CD4-positive, alpha-beta memory T cell (primary cell): ENCODE results near the gene FBRSL1. TPM values are rescaled to one million over a fixed set of nuclear protein-coding genes. Genes with fewer than 3 reads are reported as not detected.
"Not testable (repeated sequence)": the region's sequence is repeated elsewhere in the genome, so short reads cannot be mapped to it uniquely, and the experiment has no call there.

Source experiments
- CTCF ChIA-PET: fragments of 350-600 bp; sonication (Branson Sonifier 250); formaldehyde crosslinking; loops from one replicate; lab custom pipeline; 2021; ENCODE audit warnings: inconsistent platforms; ENCODE audit not compliant: partially characterized antibody; lab: Charles Lee
- POLR2A ChIA-PET: fragments of 350-600 bp; sonication (Branson Sonifier 250); formaldehyde crosslinking; loops from one replicate; lab custom pipeline; 2021; ENCODE audit not compliant: partially characterized antibody; lab: Charles Lee
- DNase-seq, 5 donors: peaks; one replicate each; pipeline versions ENCODE4 v3.0.0 to v3.0.0-alpha.2; 2020 to 2022; ENCODE audit warnings: mixed read lengths in 1 of 5
- H3K27ac ChIP-seq: one replicate; pipeline ENCODE4 v1.7.0; 2013; ENCODE audit warnings: low read depth, low read length
- H3K27me3 ChIP-seq: 2 replicates; pipeline ENCODE4 v1.7.0; 2013; ENCODE audit warnings: mild to moderate bottlenecking, low read length, moderate library complexity; ENCODE audit not compliant: insufficient read depth
- H3K36me3 ChIP-seq: 2 replicates; pipeline ENCODE4 v1.7.0; 2013; ENCODE audit warnings: mild to moderate bottlenecking, low read length, moderate library complexity; ENCODE audit not compliant: insufficient read depth
- H3K4me1 ChIP-seq: 2 replicates; pipeline ENCODE4 v1.7.0; 2013; ENCODE audit warnings: mild to moderate bottlenecking, low read length, moderate library complexity; ENCODE audit not compliant: insufficient read depth
- H3K4me3 ChIP-seq, 2 donors: one replicate each; pipeline ENCODE4 v1.7.0; 2013; ENCODE audit warnings: low read length in 2 of 2, mild to moderate bottlenecking in 1 of 2
- H3K9me3 ChIP-seq, 2 donors: one replicate each; pipeline ENCODE4 v1.7.0; 2013; ENCODE audit warnings: low read length in 2 of 2, control low read depth in 1 of 2; ENCODE audit not compliant: control insufficient read depth in 1 of 2
- H3K27ac Mint-ChIP-seq, 7 donors: one replicate each; pipeline ENCODE4 v1.8.0; 2020 to 2021; ENCODE audit warnings: mixed read lengths in 7 of 7, mild to moderate bottlenecking in 6 of 7, inconsistent platforms in 3 of 7, moderate library complexity in 3 of 7
- H3K27me3 Mint-ChIP-seq, 2 donors: one replicate each; pipeline ENCODE4 v1.8.0; 2020 to 2021; ENCODE audit warnings: mixed read lengths in 2 of 2
- H3K36me3 Mint-ChIP-seq, 2 donors: one replicate each; pipeline ENCODE4 v1.8.0; 2020 to 2021; ENCODE audit warnings: mixed read lengths in 2 of 2, inconsistent platforms in 1 of 2, mild to moderate bottlenecking in 1 of 2
- H3K4me1 Mint-ChIP-seq, 4 donors: one replicate each; pipeline ENCODE4 v1.8.0; 2020 to 2021; ENCODE audit warnings: mixed read lengths in 4 of 4, mild to moderate bottlenecking in 1 of 4
- H3K4me3 Mint-ChIP-seq, 8 donors: one replicate each; pipeline ENCODE4 v1.8.0; 2020 to 2021; ENCODE audit warnings: mixed read lengths in 8 of 8, mild to moderate bottlenecking in 7 of 8, moderate library complexity in 6 of 8, inconsistent platforms in 3 of 8
- H3K9me3 Mint-ChIP-seq, 8 donors: one replicate each; pipeline ENCODE4 v1.8.0; 2020 to 2021; ENCODE audit warnings: mixed read lengths in 8 of 8, mild to moderate bottlenecking in 5 of 8, inconsistent platforms in 3 of 8, moderate library complexity in 1 of 8
- intact Hi-C: fragments of 100-400 bp; cut with micrococcal nuclease; formaldehyde crosslinking; loops from one replicate; pipeline ENCODE4 v1.15.1; 2023
- polyA plus RNA-seq, 2 donors: library from polyadenylated mRNA; unstranded; fragments of 300-500 nt; fragmentation: Illumina TruSeq; gene quantifications; one replicate each; pipeline ENCODE4 v1.2.3, GENCODE V29; 2021
- total RNA-seq, 2 experiments: library from RNA; stranded (reverse); gene quantifications; one replicate each; pipeline ENCODE4 v1.2.3, GENCODE V29; 2021

The FBRSL1 gene
- 100 to 1,000 TPM in 1 of 2 experiments, 10 to 100 TPM in 1; 97.3 to 101 TPM for total RNA-seq
- polyA plus RNA-seq, result 1 to 10 TPM in 1 of 2 donors, not detected in 1; 3.1 TPM

GRCh38 chr12:132489602-132490266 lies at the start of gene FBRSL1:
TSS of gene FBRSL1 (plus strand) at chr12:132490151.
- ChIA-PET POLR2A (interaction anchor here (0.7 to 4.7 kb wide), 8 partner anchors 12 to 344 kb away, joined by 3 to 70 read pairs (median 6); no protein-coding TSS in a partner anchor), CTCF (interaction anchor here (1.6 kb wide), 1 partner anchor 59 kb away, joined by 4 read pairs; no protein-coding TSS in a partner anchor)
- peak within 1 kb of the TSS; percentile 64 to 81 for H3K4me3 ChIP-seq

GRCh38 chr12:132440420-132440819 lies 49.5 kb upstream of the FBRSL1 start:
- peaks cover 23 to 52% (median 34%) of the 10 kb centered on the region in 4 donors for H3K4me1 Mint-ChIP-seq
- H3K36me3 ChIP-seq, H3K27me3 Mint-ChIP-seq, DNase-seq, H3K9me3 Mint-ChIP-seq, H3K36me3 Mint-ChIP-seq, POLR2A ChIA-PET, intact Hi-C loops, H3K27me3 ChIP-seq, H3K9me3 ChIP-seq, H3K27ac ChIP-seq, H3K4me3 ChIP-seq: not testable (repeated sequence)
- peak overlapping the region in 2 of 8 donors; percentile 13 to 51 for H3K4me3 Mint-ChIP-seq
- peaks cover 46% of the 10 kb centered on the region for H3K4me1 ChIP-seq
- CTCF ChIA-PET, result interaction anchor here (1.0 kb wide), 1 partner anchor 11 kb away, joined by 4 read pairs; no protein-coding TSS in a partner anchor
- H3K27ac Mint-ChIP-seq, result peak overlapping the region in 2 of 7 donors; percentile 68 to 70

More at GRCh38 chr12:132489602-132490266, at the start of gene FBRSL1:
- peak; percentile 89 to 92 (median 90) for DNase-seq
- Histone ChIP-seq H3K36me3 (no peaks in the 10 kb centered on the region), H3K27me3 (no peaks in the 10 kb centered on the region), H3K4me1 (peaks cover 53% of the 10 kb centered on the region), H3K27ac (peak within 1 kb of the TSS; percentile 83), H3K9me3 (no peaks in the 10 kb centered on the region)
- peaks cover 0 to 1% (median 0%) of the 10 kb centered on the region in 8 donors for H3K9me3 Mint-ChIP-seq
- H3K27me3 Mint-ChIP-seq, result no peaks in the 10 kb centered on the region
- H3K4me3 Mint-ChIP-seq, result peak within 1 kb of the TSS; percentile 86 to 97 (median 93)
- intact Hi-C loops, result loop anchor here (1.0 to 5.0 kb wide), 4 partner anchors 44 to 300 kb away; no protein-coding TSS in a partner anchor
- H3K27ac Mint-ChIP-seq, result peak within 1 kb of the TSS; percentile 92 to 98 (median 97)
- peaks cover 38 to 76% (median 53%) of the 10 kb centered on the region in 4 donors for H3K4me1 Mint-ChIP-seq
- peaks cover 0 to 15% of the 10 kb centered on the region in 2 donors for H3K36me3 Mint-ChIP-seq

GRCh38 chr12:132441871-132442863 lies 47.8 kb upstream of the FBRSL1 start:
- Histone ChIP-seq H3K4me3 (no peak overlapping the region), H3K27ac (no peak overlapping the region), H3K9me3 (no peaks in the 10 kb centered on the region), H3K4me1 (peaks cover 48% of the 10 kb centered on the region), H3K27me3 (no peaks in the 10 kb centered on the region), H3K36me3 (no peaks in the 10 kb centered on the region)
- CTCF ChIA-PET, result interaction anchor here (0.9 kb wide), 1 partner anchor 11 kb away, joined by 3 read pairs; no protein-coding TSS in a partner anchor
- intact Hi-C loops, result no loop called here
- Mint-ChIP-seq H3K27me3 (peaks cover 0 to 2% of the 10 kb centered on the region in 2 donors), H3K9me3 (peaks cover 0 to 5% (median 0%) of the 10 kb centered on the region in 8 donors), H3K4me1 (peaks cover 27 to 48% (median 37%) of the 10 kb centered on the region in 4 donors), H3K27ac (peak overlapping the region in 4 of 7 donors; percentile 37 to 68 (median 56)), H3K36me3 (peaks cover 0 to 4% of the 10 kb centered on the region in 2 donors), H3K4me3 (no peak overlapping the region)
- POLR2A ChIA-PET, result no interaction called here
- no peak for DNase-seq

GRCh38 chr12:132443091-132443490 lies 46.9 kb upstream of the FBRSL1 start:
- intact Hi-C loops, result no loop called here
- Mint-ChIP-seq H3K36me3 (peaks cover 0 to 4% of the 10 kb centered on the region in 2 donors), H3K27ac (peak overlapping the region; percentile 65 to 93 (median 83)), H3K27me3 (peaks cover 0 to 2% of the 10 kb centered on the region in 2 donors), H3K4me1 (peaks cover 23 to 41% (median 33%) of the 10 kb centered on the region in 4 donors), H3K9me3 (peaks cover 0 to 5% (median 0%) of the 10 kb centered on the region in 8 donors), H3K4me3 (peak overlapping the region in 3 of 8 donors; percentile 36 to 47 (median 45))
- Histone ChIP-seq H3K4me3 (no peak overlapping the region), H3K36me3 (no peaks in the 10 kb centered on the region), H3K27ac (no peak overlapping the region), H3K27me3 (no peaks in the 10 kb centered on the region), H3K9me3 (no peaks in the 10 kb centered on the region), H3K4me1 (peaks cover 38% of the 10 kb centered on the region)
- ChIA-PET POLR2A (interaction anchor here (1.0 to 5.2 kb wide), 3 partner anchors 15 to 47 kb away, joined by 3 to 55 read pairs (median 3); partner anchors contain the start of gene FBRSL1), CTCF (no interaction called here)
- DNase-seq, result no peak

GRCh38 chr12:132444283-132444682 lies 45.7 kb upstream of the FBRSL1 start:
- H3K27ac ChIP-seq, result peak overlapping the region; percentile 86
- H3K36me3 Mint-ChIP-seq, result peaks cover 0 to 4% of the 10 kb centered on the region in 2 donors
- peak overlapping the region; percentile 85 to 94 (median 88) for H3K4me3 Mint-ChIP-seq
- DNase-seq, result no peak
- intact Hi-C loops, result no loop called here
- peaks cover 0 to 5% (median 0%) of the 10 kb centered on the region in 8 donors for H3K9me3 Mint-ChIP-seq
- H3K27me3 ChIP-seq, result no peaks in the 10 kb centered on the region
- H3K4me1 ChIP-seq, result peaks cover 36% of the 10 kb centered on the region
- H3K4me3 ChIP-seq, result peak overlapping the region; percentile 6 to 48
- H3K36me3 ChIP-seq, result no peaks in the 10 kb centered on the region
- CTCF ChIA-PET, result no interaction called here
- peak overlapping the region; percentile 99 to 100 (median 99) for H3K27ac Mint-ChIP-seq
- H3K9me3 ChIP-seq, result no peaks in the 10 kb centered on the region
- POLR2A ChIA-PET, result interaction anchor here (1.5 to 5.2 kb wide), 2 partner anchors 32 to 46 kb away, joined by 3 to 55 read pairs; partner anchors contain the start of gene FBRSL1
- H3K27me3 Mint-ChIP-seq, result peaks cover 0 to 2% of the 10 kb centered on the region in 2 donors
- peaks cover 21 to 37% (median 31%) of the 10 kb centered on the region in 4 donors for H3K4me1 Mint-ChIP-seq

- ChIA-PET CTCF (no interaction called here), POLR2A (interaction anchor here (0.6 to 5.2 kb wide), 9 partner anchors 12 to 256 kb away, joined by 3 to 55 read pairs (median 5); partner anchors contain the start of gene FBRSL1)
- Mint-ChIP-seq H3K36me3 (peaks cover 0 to 4% of the 10 kb centered on the region in 2 donors), H3K9me3 (peaks cover 0 to 5% (median 0%) of the 10 kb centered on the region in 8 donors), H3K27me3 (peaks cover 0 to 2% of the 10 kb centered on the region in 2 donors), H3K4me1 (peaks cover 24 to 43% (median 35%) of the 10 kb centered on the region in 4 donors), H3K4me3 (peak overlapping the region; percentile 85 to 94 (median 88)), H3K27ac (peak overlapping the region; percentile 99 to 100 (median 99))
- no peaks in the 10 kb centered on the region for H3K36me3 ChIP-seq
- intact Hi-C loops, result loop anchor here (1.0 kb wide), 2 partner anchors 15 to 44 kb away; no protein-coding TSS in a partner anchor
- H3K27me3 ChIP-seq, result no peaks in the 10 kb centered on the region
- H3K4me1 ChIP-seq, result peaks cover 44% of the 10 kb centered on the region
- H3K9me3 ChIP-seq, result no peaks in the 10 kb centered on the region
- peak overlapping the region; percentile 36 to 56 for H3K4me3 ChIP-seq
- H3K27ac ChIP-seq, result peak overlapping the region; percentile 86
- DNase-seq, result peak; percentile 79 to 87 (median 82)
Measured at GRCh38 chr12:132444957-132445883, 44.7 kb upstream of the FBRSL1 start.
